Neural progenitor cell (in vitro differentiated cells): ENCODE measurements around the gene PAX1.

ENCODE experiments used
- CTCF ChIP-seq: fragments of 200-600 bp; sonication (generic); IDR thresholded peaks from 2 replicates; pipeline ENCODE4 v1.5.1; 2017; ENCODE audit warnings: antibody characterized with exemption, mild to moderate bottlenecking
- EZH2 ChIP-seq: fragments of 200-600 bp; sonication (generic); IDR thresholded peaks from 2 replicates; pipeline ENCODE4 v1.6.1; 2017; ENCODE audit warnings: antibody characterized with exemption, mild to moderate bottlenecking, moderate library complexity

GRCh38 chr20:21663465-21663864 is 42.0 kb upstream of the PAX1 start:
- TF ChIP-seq CTCF (no peak), EZH2 (no peak)
